Nephron progenitor cell (in vitro differentiated cells): ENCODE data around the gene DBF4.
"Not testable (repeated sequence)": the region's sequence is repeated elsewhere in the genome, so short reads cannot be mapped to it uniquely, and the experiment has no call there.

Experiments used
- DNase-seq: peaks from one replicate; pipeline ENCODE4 v3.0.0; 2021
- H3K27ac Mint-ChIP-seq: 2 replicates; pipeline ENCODE4 v1.8.0; 2021; ENCODE audit warnings: mild to moderate bottlenecking, moderate library complexity, mixed read lengths
- H3K27me3 Mint-ChIP-seq: 2 replicates; pipeline ENCODE4 v1.8.0; 2021; ENCODE audit warnings: mild to moderate bottlenecking, low read depth, mixed read lengths; ENCODE audit not compliant: poor library complexity
- H3K36me3 Mint-ChIP-seq: 2 replicates; pipeline ENCODE4 v1.8.0; 2021; ENCODE audit warnings: low read depth, mixed read lengths
- H3K4me1 Mint-ChIP-seq: 2 replicates; pipeline ENCODE4 v1.8.0; 2021; ENCODE audit warnings: mixed read lengths
- H3K4me3 Mint-ChIP-seq: 2 replicates; pipeline ENCODE4 v1.8.0; 2021; ENCODE audit warnings: mild to moderate bottlenecking, moderate library complexity, mixed read lengths
- H3K9me3 Mint-ChIP-seq: 2 replicates; pipeline ENCODE4 v1.8.0; 2021; ENCODE audit warnings: mild to moderate bottlenecking, moderate library complexity, mixed read lengths
- CTCF ChIP-seq: fragments of 200-600 bp; sonication (generic); IDR thresholded peaks from 2 replicates; pipeline ENCODE4 v1.5.0; 2021; ENCODE audit warnings: antibody characterized with exemption

DBF4 gene

GRCh38 chr7:87895363-87895762 lies 19.1 kb downstream of the DBF4 start:
- H3K27ac Mint-ChIP-seq: peak overlapping the region; percentile 60
- H3K4me1 Mint-ChIP-seq: no peaks in the 10 kb centered on the region
- peaks cover 85% of the 10 kb centered on the region for H3K36me3 Mint-ChIP-seq
- DNase-seq: no peak
- H3K27me3 Mint-ChIP-seq: no peaks in the 10 kb centered on the region
- TF ChIP-seq CTCF: no peak
- H3K4me3 Mint-ChIP-seq: no peak overlapping the region
- H3K9me3 Mint-ChIP-seq: no peaks in the 10 kb centered on the region

- TF ChIP-seq CTCF: no peak
These were observed 23.0 kb downstream of the DBF4 start for GRCh38 chr7:87899255-87899654.

GRCh38 chr7:87907136-87907906 lies 31.0 kb downstream of the DBF4 start:
- not testable (repeated sequence) for DNase-seq, H3K27me3 Mint-ChIP-seq, H3K4me1 Mint-ChIP-seq, H3K4me3 Mint-ChIP-seq, H3K9me3 Mint-ChIP-seq
- peak overlapping the region; percentile 78 for H3K27ac Mint-ChIP-seq
- H3K36me3 Mint-ChIP-seq: peaks cover 40% of the 10 kb centered on the region

More at GRCh38 chr7:87899255-87899654, 23.0 kb downstream of the DBF4 start:
- Mint-ChIP-seq H3K27me3 (no peaks in the 10 kb centered on the region), H3K36me3 (peaks cover 82% of the 10 kb centered on the region), H3K9me3 (no peaks in the 10 kb centered on the region), H3K27ac (no peak overlapping the region), H3K4me1 (no peaks in the 10 kb centered on the region), H3K4me3 (no peak overlapping the region)
- no peak for DNase-seq

- not testable (repeated sequence) for H3K4me1 Mint-ChIP-seq, H3K9me3 Mint-ChIP-seq, DNase-seq, H3K4me3 Mint-ChIP-seq, H3K27ac Mint-ChIP-seq, H3K27me3 Mint-ChIP-seq
- peaks cover 28% of the 10 kb centered on the region for H3K36me3 Mint-ChIP-seq
These were observed 32.5 kb downstream of the DBF4 start for GRCh38 chr7:87908814-87909213.

- no peak overlapping the region for H3K27ac Mint-ChIP-seq
- peaks cover 3% of the 10 kb centered on the region for H3K27me3 Mint-ChIP-seq
- no peaks in the 10 kb centered on the region for H3K4me1 Mint-ChIP-seq
- peaks cover 18% of the 10 kb centered on the region for H3K36me3 Mint-ChIP-seq
- DNase-seq: no peak
- no peak for TF ChIP-seq CTCF
- no peaks in the 10 kb centered on the region for H3K9me3 Mint-ChIP-seq
- H3K4me3 Mint-ChIP-seq: no peak overlapping the region
These were observed 35.8 kb downstream of the DBF4 start for GRCh38 chr7:87912121-87912520.

- Mint-ChIP-seq H3K27ac (no peak overlapping the region), H3K4me1 (no peaks in the 10 kb centered on the region), H3K36me3 (no peaks in the 10 kb centered on the region), H3K27me3 (no peaks in the 10 kb centered on the region), H3K4me3 (no peak overlapping the region), H3K9me3 (no peaks in the 10 kb centered on the region)
- TF ChIP-seq CTCF: no peak
- no peak for DNase-seq
These were observed 42.4 kb downstream of the DBF4 start for GRCh38 chr7:87918740-87919139.

- TF ChIP-seq CTCF: no peak
- H3K27ac Mint-ChIP-seq: no peak overlapping the region
- no peak overlapping the region for H3K4me3 Mint-ChIP-seq
- H3K27me3 Mint-ChIP-seq: no peaks in the 10 kb centered on the region
- no peak for DNase-seq
- no peaks in the 10 kb centered on the region for H3K9me3 Mint-ChIP-seq
- H3K36me3 Mint-ChIP-seq: no peaks in the 10 kb centered on the region
- H3K4me1 Mint-ChIP-seq: no peaks in the 10 kb centered on the region
These were observed 43.6 kb downstream of the DBF4 start for GRCh38 chr7:87919875-87920274.
